HCT116 (cell line): Measurements from ENCODE around the gene IZUMO4. TPM values are rescaled to one million over a fixed set of nuclear protein-coding genes. Genes with fewer than 3 reads are reported as not detected.
A peak's percentile ranks its signal among the peaks of the same experiment; 100 is the strongest.
"Not testable (repeated sequence)": the region's sequence is repeated elsewhere in the genome, so short reads cannot be mapped to it uniquely, and the experiment has no call there.

Source experiments
- ATAC-seq: fragments of 200-7000 bp; cut with Tn5 transposase; 2 replicates; pipeline ENCODE4 v1.9.1; 2020; ENCODE audit warnings: mild to moderate bottlenecking, moderate library complexity
- BruUV-seq: library from RNA; stranded (reverse); fragments of 400-500 nt; replicated peaks from 2 replicates; lab custom pipeline; 2021; lab: Mats Ljungman, UMichigan
- CTCF ChIA-PET: fragments of 300-600 bp; sonication (Branson Sonifier 250); formaldehyde crosslinking; loops from one replicate; lab custom pipeline; 2021; ENCODE audit warnings: antibody characterized with exemption; lab: Charles Lee
- POLR2A ChIA-PET: fragments of 300-600, 350-600 bp; sonication (Branson Sonifier 250); formaldehyde crosslinking; loops from one replicate; lab custom pipeline; 2021; ENCODE audit warnings: antibody characterized with exemption; lab: Charles Lee
- RAD21 ChIA-PET, 2 experiments: fragments of 300-600 bp; sonication (Branson Sonifier 250); formaldehyde crosslinking; loops; one replicate each; lab custom pipeline; 2023; ENCODE audit warnings: low total read pairs in 2 of 2; ENCODE audit not compliant: uncharacterized antibody in 2 of 2, unreplicated experiment in 2 of 2, low non-redundant PET in 1 of 2; lab: Charles Lee
- DNase-seq: peaks from one replicate; pipeline ENCODE4 v3.0.0-alpha.2; 2010; ENCODE audit warnings: low read depth, low spot score
- H2AFZ ChIP-seq: fragments of 200-600 bp; shearing (Covaris generic), sonication (generic); 2 replicates; pipeline ENCODE4 v1.6.1; 2017; ENCODE audit warnings: low read depth, mixed run types, mixed read lengths, antibody characterized with exemption, low read length; ENCODE audit not compliant: poor library complexity, severe bottlenecking
- H3K27ac ChIP-seq: 2 replicates; pipeline ENCODE4 v1.5.1; 2012; ENCODE audit warnings: low read depth, low read length
- H3K27me3 ChIP-seq: fragments of 200-600 bp; sonication (generic); 2 replicates; pipeline ENCODE4 v1.6.1; 2016; ENCODE audit warnings: mixed run types, low read length, mixed read lengths; ENCODE audit not compliant: insufficient read depth
- H3K36me3 ChIP-seq, 2 experiments: fragments of 200-500 bp in 1 of 2; fragments of 200-600 bp in 1 of 2; sonication (Bioruptor generic) in 1 of 2; sonication (generic) in 1 of 2; 2 replicates each; pipeline versions ENCODE4 v1.5.1 to v1.6.1; 2014 to 2016; ENCODE audit warnings: low read length in 2 of 2, inconsistent platforms in 1 of 2, mixed read lengths in 1 of 2, mixed run types in 1 of 2; ENCODE audit not compliant: insufficient read depth in 2 of 2, control insufficient read depth in 1 of 2
- H3K4me1 ChIP-seq, 2 experiments: fragments of 200-600 bp in 1 of 2; sonication (generic) in 1 of 2; 2 replicates each; pipeline versions ENCODE4 v1.5.1 to v1.6.1; 2012 to 2017; ENCODE audit warnings: low read length in 2 of 2, inconsistent platforms in 1 of 2, mild to moderate bottlenecking in 1 of 2, mixed read lengths in 1 of 2, mixed run types in 1 of 2, moderate library complexity in 1 of 2; ENCODE audit not compliant: insufficient read depth in 2 of 2, control insufficient read depth in 1 of 2
- H3K4me2 ChIP-seq: fragments of 200-600 bp; sonication (generic); 2 replicates; pipeline ENCODE4 v1.6.1; 2017; ENCODE audit warnings: mixed run types, low read length, mixed read lengths
- H3K4me3 ChIP-seq, 2 experiments: fragments of 200-600 bp in 1 of 2; sonication (generic) in 1 of 2; replicated peaks in 1 of 2; 2 replicates each; pipeline ENCODE4 v1.5.1; 2011 to 2016; ENCODE audit warnings: low read length in 2 of 2, control low read depth in 1 of 2, low read depth in 1 of 2, mild to moderate bottlenecking in 1 of 2, mixed read lengths in 1 of 2, mixed run types in 1 of 2
- H3K79me2 ChIP-seq: fragments of 200-600 bp; sonication (generic); 2 replicates; pipeline ENCODE4 v1.6.1; 2017; ENCODE audit warnings: mild to moderate bottlenecking, mixed run types, low read length, moderate library complexity, mixed read lengths; ENCODE audit not compliant: insufficient read depth
- H3K9ac ChIP-seq: fragments of 200-600 bp; sonication (generic); 2 replicates; pipeline ENCODE4 v1.6.1; 2016; ENCODE audit warnings: low read length, mixed read lengths
- H3K9me2 ChIP-seq: fragments of 200-600 bp; sonication (generic), shearing (Covaris generic); 2 replicates; pipeline ENCODE4 v1.6.1; 2017; ENCODE audit warnings: mixed run types, mild to moderate bottlenecking, moderate library complexity; ENCODE audit not compliant: insufficient read depth
- H3K9me3 ChIP-seq, 2 experiments: fragments of 200-500 bp in 1 of 2; fragments of 200-600 bp in 1 of 2; sonication (Bioruptor generic) in 1 of 2; sonication (generic) in 1 of 2; 2 replicates each; pipeline ENCODE4 v1.6.1; 2014 to 2017; ENCODE audit warnings: low read length in 2 of 2, mixed read lengths in 2 of 2, inconsistent platforms in 1 of 2, low read depth in 1 of 2, mild to moderate bottlenecking in 1 of 2, mixed run types in 1 of 2, moderate library complexity in 1 of 2; ENCODE audit not compliant: control insufficient read depth in 1 of 2, insufficient read depth in 1 of 2
- H4K20me1 ChIP-seq: fragments of 200-600 bp; sonication (generic), shearing (Covaris generic); 2 replicates; pipeline ENCODE4 v1.6.1; 2017; ENCODE audit warnings: mixed run types, mild to moderate bottlenecking, moderate library complexity; ENCODE audit not compliant: insufficient read depth
- ELF1 ChIP-seq: IDR thresholded peaks from 2 replicates; pipeline ENCODE4 v1.6.1; 2012; ENCODE audit warnings: low read depth, borderline replicate concordance
- EZH2 ChIP-seq: fragments of 200-600 bp; sonication (generic); IDR thresholded peaks from 2 replicates; pipeline ENCODE4 v1.6.1; 2017; ENCODE audit warnings: antibody characterized with exemption, mixed run types
- EZH2phosphoT487 ChIP-seq: fragments of 200-600 bp; IDR thresholded peaks from 2 replicates; pipeline ENCODE4 v1.6.1; 2018; ENCODE audit warnings: antibody characterized with exemption, borderline replicate concordance
- FOSL1 ChIP-seq: IDR thresholded peaks from 2 replicates; pipeline ENCODE4 v1.6.1; 2012; ENCODE audit warnings: low read depth
- SRF ChIP-seq: IDR thresholded peaks from 2 replicates; pipeline ENCODE4 v1.6.1; 2012; ENCODE audit warnings: low read depth
- intact Hi-C: fragments of 100-400 bp; cut with micrococcal nuclease; formaldehyde crosslinking; loops from 2 replicates; pipeline ENCODE4 v1.10.0; 2022
- total RNA-seq: library from RNA; stranded (reverse); gene quantifications from one replicate; pipeline ENCODE4 v1.2.1, GENCODE V29; 2021; ENCODE audit not compliant: unreplicated experiment

The IZUMO4 gene
- total RNA-seq, 1 experiment from 2014 or later, result 6.1 TPM

- CTCF ChIA-PET, result no interaction called here
- intact Hi-C loops, result no loop called here
- Histone ChIP-seq H3K9me3 (no peaks in the 10 kb centered on the region), H2AFZ (no peak overlapping the region), H3K27ac (peak overlapping the region; percentile 14; the same call in 1 of the 2 replicates), H3K4me3 (no peak overlapping the region), H3K4me2 (no peak overlapping the region), H3K27me3 (no peaks in the 10 kb centered on the region), H4K20me1 (no peaks in the 10 kb centered on the region), H3K9ac (no peak overlapping the region), H3K9me2 (no peaks in the 10 kb centered on the region), H3K36me3 (peaks cover 13 to 56% of the 10 kb centered on the region in 2 experiments), H3K79me2 (peaks cover 46% of the 10 kb centered on the region), H3K4me1 (no peaks in the 10 kb centered on the region)
- no peak for DNase-seq
- BruUV-seq, result no TSS peak
- RAD21 ChIA-PET, result no interaction called here
- no peak for ATAC-seq
- POLR2A ChIA-PET, result no interaction called here
- no peak for TF ChIP-seq ELF1
- TF ChIP-seq FOSL1, result no peak
- no peak for TF ChIP-seq SRF
- TF ChIP-seq EZH2phosphoT487, result no peak
- TF ChIP-seq EZH2, result no peak
Observed at GRCh38 chr19:2129892-2130770, 33.4 kb downstream of the IZUMO4 start.

GRCh38 chr19:2131012-2131975 is 34.6 kb downstream of the IZUMO4 start:
- intact Hi-C loops, CTCF ChIA-PET, H3K9ac ChIP-seq, POLR2A ChIA-PET, H3K4me1 ChIP-seq, DNase-seq, H3K4me2 ChIP-seq, H3K9me3 ChIP-seq, ATAC-seq, H3K4me3 ChIP-seq, H4K20me1 ChIP-seq, H3K27me3 ChIP-seq, BruUV-seq, H3K27ac ChIP-seq, RAD21 ChIA-PET, H3K9me2 ChIP-seq, H2AFZ ChIP-seq: not testable (repeated sequence)
- peaks cover 57% of the 10 kb centered on the region for H3K79me2 ChIP-seq
- H3K36me3 ChIP-seq, result peaks cover 7 to 55% of the 10 kb centered on the region in 2 experiments
